Measurements from ENCODE around the gene RBM20. TPM values are rescaled to one million over a fixed set of nuclear protein-coding genes. Genes with fewer than 3 reads are reported as not detected.

RBM20 gene
- total RNA-seq, 4 donors from 2014 or later, result 0.24 to 3.5 (median 1.8) TPM

DNA sequence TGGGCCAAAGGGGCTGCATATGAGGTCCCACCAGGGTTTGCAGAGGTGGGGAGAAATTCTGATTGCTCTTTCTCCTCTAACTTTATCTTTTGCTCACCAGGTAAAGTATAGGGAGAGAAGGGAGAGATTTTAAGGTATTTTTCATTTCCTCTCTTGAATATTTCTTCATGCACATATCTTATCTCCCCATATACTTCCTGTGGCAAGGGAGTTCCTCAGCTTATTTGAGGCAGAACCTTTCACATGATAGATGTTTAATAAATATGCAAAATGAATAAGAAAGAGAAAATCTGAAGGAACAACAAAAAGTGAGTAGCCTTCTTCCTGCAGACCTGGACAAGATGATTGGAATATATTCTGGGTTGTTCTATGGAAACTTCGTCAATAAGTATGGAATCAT lies 160.2 kb downstream of the RBM20 start:
- ATAC-seq (ENCODE audit: low FRiP score) (no peak), DNase-seq (ENCODE audit: low spot score) (no peak)
- no peak for TF ChIP-seq CTCF (IDR thresholded peaks at IDR 0.05)

GRCh38 chr10:110805292-110805691 lies 161.2 kb downstream of the RBM20 start:
- ATAC-seq (ENCODE audit: low FRiP score) (no peak), DNase-seq (ENCODE audit: low spot score) (no peak)
- no peak for TF ChIP-seq CTCF (IDR thresholded peaks at IDR 0.05)

DNA sequence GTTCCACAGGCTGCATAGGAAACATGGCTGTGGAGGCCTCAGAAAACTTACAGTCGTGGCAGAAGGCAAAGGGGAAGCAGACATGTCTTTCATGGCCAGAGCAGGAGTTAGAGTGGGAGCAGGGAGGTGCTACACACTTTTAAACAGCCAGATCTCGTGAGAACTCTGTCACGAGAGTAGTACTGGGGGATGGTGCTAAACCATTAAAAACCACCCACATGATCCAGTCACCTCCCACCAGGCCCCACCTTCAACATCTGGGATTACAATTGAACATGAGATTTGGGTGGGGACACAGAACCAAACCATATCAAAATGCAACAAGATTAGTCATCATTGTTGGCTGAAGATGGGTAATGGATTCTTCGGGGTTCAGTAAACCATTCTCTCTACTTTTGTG lies 162.2 kb downstream of the RBM20 start:
- TF ChIP-seq CTCF (IDR thresholded peaks at IDR 0.05), result no peak
- ATAC-seq (ENCODE audit: low FRiP score), result no peak
- no peak for DNase-seq (ENCODE audit: low spot score)

DNA sequence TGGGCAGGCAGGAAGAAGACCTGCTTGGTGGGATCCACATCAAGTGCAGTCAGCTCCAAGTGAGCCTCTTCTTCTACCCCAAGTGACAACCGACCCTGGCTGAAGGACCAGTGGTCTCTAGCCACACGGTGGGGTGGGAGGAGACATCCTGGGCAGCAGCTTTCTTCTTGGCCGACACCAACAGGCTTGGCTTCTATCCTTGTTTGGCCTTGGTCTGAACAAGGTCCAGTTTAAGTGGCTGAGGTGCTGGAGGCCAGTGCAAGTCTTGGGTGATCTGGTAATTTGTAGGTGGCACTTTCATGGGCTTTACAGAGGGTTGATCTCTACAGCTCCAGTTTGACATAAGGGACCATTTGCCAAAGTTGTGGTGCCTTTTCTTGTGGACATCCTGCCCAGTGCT lies 164.0 kb downstream of the RBM20 start:
- ATAC-seq (ENCODE audit: low FRiP score) (no peak), DNase-seq (ENCODE audit: low spot score) (no peak)
- TF ChIP-seq CTCF (IDR thresholded peaks at IDR 0.05), result no peak

- no peak for TF ChIP-seq CTCF (IDR thresholded peaks at IDR 0.05)
- DNase-seq (ENCODE audit: low spot score), result no peak
- ATAC-seq (ENCODE audit: low FRiP score), result no peak
Measured at GRCh38 chr10:110808615-110809014, 164.5 kb downstream of the RBM20 start.

- ATAC-seq (ENCODE audit: low FRiP score) (no peak), DNase-seq (ENCODE audit: low spot score) (no peak)
- TF ChIP-seq CTCF (IDR thresholded peaks at IDR 0.05), result no peak
Measured at GRCh38 chr10:110810625-110811024, 166.5 kb downstream of the RBM20 start.

- TF ChIP-seq CTCF (IDR thresholded peaks at IDR 0.05), result no peak
- DNase-seq (ENCODE audit: low spot score) (no peak), ATAC-seq (ENCODE audit: low FRiP score) (no peak)
Measured at GRCh38 chr10:110811791-110812581, 167.8 kb downstream of the RBM20 start.
